Measurements from ENCODE around the gene PITPNM1.
"Not testable (repeated sequence)": the region's sequence is repeated elsewhere in the genome, so short reads cannot be mapped to it uniquely, and the experiment has no call there.

Gene PITPNM1

GRCh38 chr11:67468056-67468455, 37.1 kb downstream of the PITPNM1 start:
- no peak for DNase-seq (ENCODE audit: low read depth in 2 of 3, low spot score in 1 of 3)

GRCh38 chr11:67466962-67467771, 38.0 kb downstream of the PITPNM1 start:
- no peak for DNase-seq (ENCODE audit: low read depth in 2 of 3, low spot score in 1 of 3)

- DNase-seq (ENCODE audit: low read depth in 2 of 3, low spot score in 1 of 3): no peak
Measured at GRCh38 chr11:67466367-67466766, 38.8 kb downstream of the PITPNM1 start.

GRCh38 chr11:67465530-67465929, 39.6 kb downstream of the PITPNM1 start:
- not testable (repeated sequence) for DNase-seq (ENCODE audit: low read depth in 2 of 3, low spot score in 1 of 3)

GRCh38 chr11:67465189-67465510, 40.0 kb downstream of the PITPNM1 start:
- DNase-seq (ENCODE audit: low read depth in 2 of 3, low spot score in 1 of 3): no peak

- peak; percentile 88 to 92 (median 91) for DNase-seq (ENCODE audit: low read depth in 2 of 3, low spot score in 1 of 3)
Measured at GRCh38 chr11:67464411-67465188, 40.6 kb downstream of the PITPNM1 start.

GRCh38 chr11:67463680-67464410, 41.3 kb downstream of the PITPNM1 start:
- no peak for DNase-seq (ENCODE audit: low read depth in 2 of 3, low spot score in 1 of 3)

GRCh38 chr11:67463186-67463585, 42.0 kb downstream of the PITPNM1 start:
- DNase-seq (ENCODE audit: low read depth in 2 of 3, low spot score in 1 of 3): no peak

- no peak for DNase-seq (ENCODE audit: low read depth in 2 of 3, low spot score in 1 of 3)
Measured at GRCh38 chr11:67458266-67458665, 46.9 kb downstream of the PITPNM1 start.

- DNase-seq (ENCODE audit: low read depth in 2 of 3, low spot score in 1 of 3): no peak
Measured at GRCh38 chr11:67457453-67457852, 47.7 kb downstream of the PITPNM1 start.

GRCh38 chr11:67456068-67456705, 49.0 kb downstream of the PITPNM1 start:
- no peak for DNase-seq (ENCODE audit: low read depth in 2 of 3, low spot score in 1 of 3)

- no peak for DNase-seq (ENCODE audit: low read depth in 2 of 3, low spot score in 1 of 3)
Measured at GRCh38 chr11:67455054-67455453, 50.1 kb downstream of the PITPNM1 start, which contains the start of gene CABP4. Gene CABP4, plus strand, starts transcription at chr11:67455354. Its CDS starts 70 bp downstream, at chr11:67455424.

- no peak for DNase-seq (ENCODE audit: low read depth in 2 of 3, low spot score in 1 of 3)
Measured at GRCh38 chr11:67453816-67454732, 51.1 kb downstream of the PITPNM1 start.

- no peak for DNase-seq (ENCODE audit: low read depth in 2 of 3, low spot score in 1 of 3)
Measured at GRCh38 chr11:67452141-67452952, 52.8 kb downstream of the PITPNM1 start, which contains the start of gene GPR152. Gene GPR152, minus strand, starts transcription at chr11:67452729. Its CDS starts 5 bp downstream, at chr11:67452724.

GRCh38 chr11:67451658-67451976, 53.5 kb downstream of the PITPNM1 start:
- no peak for DNase-seq (ENCODE audit: low read depth in 2 of 3, low spot score in 1 of 3)

- DNase-seq (ENCODE audit: low read depth in 2 of 3, low spot score in 1 of 3): no peak
Measured at GRCh38 chr11:67450796-67451657, 54.1 kb downstream of the PITPNM1 start.

GRCh38 chr11:67449116-67449844, 55.9 kb downstream of the PITPNM1 start:
- no peak for DNase-seq (ENCODE audit: low read depth in 2 of 3, low spot score in 1 of 3)

- no peak for DNase-seq (ENCODE audit: low read depth in 2 of 3, low spot score in 1 of 3)
Measured at GRCh38 chr11:67448220-67448609, 56.9 kb downstream of the PITPNM1 start.
